ENCODE results near the gene TFAP2C. TPM values are rescaled to one million over a fixed set of nuclear protein-coding genes. Genes with fewer than 3 reads are reported as not detected.

TFAP2C gene
- total and polyA plus RNA-seq, 9 donors = 0.18 to 7.7 (median 0.66) TPM

DNA sequence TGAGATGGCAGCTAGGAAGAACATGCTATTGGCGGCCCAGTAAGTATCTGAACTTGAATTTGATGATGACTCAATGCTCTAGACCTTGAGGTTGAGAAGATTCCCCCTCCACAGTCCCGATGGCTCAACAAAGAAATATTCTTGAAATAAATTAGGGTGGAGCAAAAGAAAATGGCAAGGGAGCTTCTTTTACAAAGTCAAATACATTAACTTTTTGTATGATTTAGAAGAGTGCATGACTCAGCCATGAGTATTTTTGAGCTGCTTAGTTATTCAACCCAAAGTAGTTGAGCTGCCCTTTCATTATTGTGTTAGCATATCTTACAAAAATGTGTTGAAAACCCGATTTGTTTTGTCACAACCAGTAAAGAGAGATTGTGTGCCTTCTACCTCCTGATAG lies 7.6 kb downstream of the TFAP2C start:
- Histone ChIP-seq H3K36me3 (no peaks in the 10 kb centered on the region), H3K4me1 (ENCODE audit: insufficient read depth) (no peaks in the 10 kb centered on the region), H3K4me3 (no peak overlapping the region), H3K27ac (no peak overlapping the region), H3K27me3 (no peaks in the 10 kb centered on the region), H3K9me3 (no peaks in the 10 kb centered on the region)
- intact Hi-C loops (cut with DNase I) = no loop called here
- TF ChIP-seq CTCF (IDR thresholded peaks at IDR 0.05) (no peak), EP300 (IDR thresholded peaks at IDR 0.05) (no peak), POLR2A (IDR thresholded peaks at IDR 0.05) (no peak)
- no peak for DNase-seq
- 64 to 68% (median 66%) methylated on average over 3 of the region's 3 CpGs for WGBS, 3 donors

GRCh38 chr20:56637576-56637975 lies 8.5 kb downstream of the TFAP2C start:
- no peak for DNase-seq
- H3K4me3 ChIP-seq = no peak overlapping the region
- WGBS, 3 donors = 79 to 84% (median 82%) methylated on average over 10 of the region's 10 CpGs
- no peaks in the 10 kb centered on the region for H3K4me1 ChIP-seq (ENCODE audit: insufficient read depth)
- H3K36me3 ChIP-seq = no peaks in the 10 kb centered on the region
- TF ChIP-seq EP300 (IDR thresholded peaks at IDR 0.05) (no peak), POLR2A (IDR thresholded peaks at IDR 0.05) (no peak), CTCF (IDR thresholded peaks at IDR 0.05) (no peak)
- H3K27ac ChIP-seq = no peak overlapping the region
- H3K27me3 ChIP-seq = no peaks in the 10 kb centered on the region
- H3K9me3 ChIP-seq = no peaks in the 10 kb centered on the region
- intact Hi-C loops (cut with DNase I) = no loop called here

DNA sequence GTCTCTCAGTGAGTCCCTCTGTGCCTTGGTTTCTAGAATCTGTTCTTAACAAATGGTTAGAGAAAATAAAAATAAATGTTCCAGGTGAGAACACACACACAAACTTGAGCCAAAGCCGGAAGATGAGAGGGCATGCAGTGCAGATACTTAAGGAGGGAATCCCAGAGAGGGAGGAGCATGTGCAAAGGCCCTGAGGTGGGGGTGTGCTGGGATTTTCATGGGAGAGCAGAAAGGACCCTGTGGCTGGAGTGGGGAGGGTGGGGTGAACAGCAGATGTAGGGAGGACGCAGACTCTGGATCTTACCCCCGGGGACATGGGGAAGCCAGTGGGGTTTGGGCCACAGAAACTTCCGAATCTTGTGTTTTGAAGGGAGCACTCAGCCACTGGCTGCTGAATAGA lies 17.5 kb downstream of the TFAP2C start:
- no peak for DNase-seq
- H3K27me3 ChIP-seq = no peaks in the 10 kb centered on the region
- no peak overlapping the region for H3K4me3 ChIP-seq
- H3K36me3 ChIP-seq = no peaks in the 10 kb centered on the region
- TF ChIP-seq EP300 (IDR thresholded peaks at IDR 0.05) (no peak), POLR2A (IDR thresholded peaks at IDR 0.05) (no peak), CTCF (IDR thresholded peaks at IDR 0.05) (no peak)
- H3K4me1 ChIP-seq (ENCODE audit: insufficient read depth) = no peaks in the 10 kb centered on the region
- no peaks in the 10 kb centered on the region for H3K9me3 ChIP-seq
- 85 to 90% (median 89%) methylated on average over 4 of the region's 4 CpGs for WGBS, 3 donors
- intact Hi-C loops (cut with DNase I) = no loop called here
- no peak overlapping the region for H3K27ac ChIP-seq

GRCh38 chr20:56653211-56653610 lies 24.1 kb downstream of the TFAP2C start:
- no peaks in the 10 kb centered on the region for H3K27me3 ChIP-seq
- H3K27ac ChIP-seq = no peak overlapping the region
- no peak overlapping the region for H3K4me3 ChIP-seq
- H3K9me3 ChIP-seq = no peaks in the 10 kb centered on the region
- TF ChIP-seq CTCF (IDR thresholded peaks at IDR 0.05) = no peak
- TF ChIP-seq POLR2A (IDR thresholded peaks at IDR 0.05) = no peak
- no peak for TF ChIP-seq EP300 (IDR thresholded peaks at IDR 0.05)
- 88 to 94% (median 89%) methylated on average over 4 of the region's 4 CpGs for WGBS, 3 donors
- H3K36me3 ChIP-seq = no peaks in the 10 kb centered on the region
- no peaks in the 10 kb centered on the region for H3K4me1 ChIP-seq (ENCODE audit: insufficient read depth)
- intact Hi-C loops (cut with DNase I) = no loop called here
- DNase-seq = no peak

DNA sequence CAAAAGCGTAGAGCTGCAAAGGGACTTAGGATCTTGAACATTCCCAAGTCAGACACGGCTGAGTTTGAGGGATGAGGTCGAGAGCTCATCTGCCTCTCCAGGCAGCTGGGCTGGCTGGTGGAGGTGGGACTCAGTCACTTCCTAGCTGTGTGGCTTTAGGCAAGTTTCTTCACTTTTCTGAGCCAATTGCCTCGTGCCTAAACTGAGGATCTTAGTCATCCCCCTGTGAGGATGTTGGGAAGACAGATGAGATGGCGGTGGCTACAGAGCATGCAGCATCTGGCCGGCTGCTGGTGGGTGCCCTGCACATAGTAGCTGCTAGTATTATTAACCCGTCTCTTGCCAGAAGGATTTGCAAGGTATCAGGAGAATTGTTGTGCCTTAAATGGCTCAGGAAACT lies 27.5 kb downstream of the TFAP2C start:
- no peak for TF ChIP-seq POLR2A (IDR thresholded peaks at IDR 0.05)
- TF ChIP-seq EP300 (IDR thresholded peaks at IDR 0.05) = no peak
- no peak for TF ChIP-seq CTCF (IDR thresholded peaks at IDR 0.05)
- WGBS, 3 donors = 34 to 46% (median 45%) methylated on average over 7 of the region's 7 CpGs
- intact Hi-C loops (cut with DNase I) = no loop called here

More for the DNA sequence above, 27.5 kb downstream of the TFAP2C start:
- H3K27ac ChIP-seq = no peak overlapping the region
- DNase-seq = no peak
- H3K4me3 ChIP-seq = no peak overlapping the region
- H3K9me3 ChIP-seq = no peaks in the 10 kb centered on the region
- no peaks in the 10 kb centered on the region for H3K36me3 ChIP-seq
- no peaks in the 10 kb centered on the region for H3K27me3 ChIP-seq
- H3K4me1 ChIP-seq (ENCODE audit: insufficient read depth) = no peaks in the 10 kb centered on the region
